Activated naive CD4-positive, alpha-beta T cell (primary cell): ENCODE results near the gene MYH4.

ENCODE experiments used
- DNase-seq, 4 experiments: peaks; one replicate each; lab custom pipeline; 2025; lab: John Stamatoyannopoulos, UW

MYH4 gene

GRCh38 chr17:10421900-10422542 lies 47.3 kb downstream of the MYH4 start, which contains the start of gene MYH8:
MYH8 (minus strand) TSS chr17:10421950; CDS start chr17:10420227, 1,723 bp downstream.
- no peak for DNase-seq

DNA sequence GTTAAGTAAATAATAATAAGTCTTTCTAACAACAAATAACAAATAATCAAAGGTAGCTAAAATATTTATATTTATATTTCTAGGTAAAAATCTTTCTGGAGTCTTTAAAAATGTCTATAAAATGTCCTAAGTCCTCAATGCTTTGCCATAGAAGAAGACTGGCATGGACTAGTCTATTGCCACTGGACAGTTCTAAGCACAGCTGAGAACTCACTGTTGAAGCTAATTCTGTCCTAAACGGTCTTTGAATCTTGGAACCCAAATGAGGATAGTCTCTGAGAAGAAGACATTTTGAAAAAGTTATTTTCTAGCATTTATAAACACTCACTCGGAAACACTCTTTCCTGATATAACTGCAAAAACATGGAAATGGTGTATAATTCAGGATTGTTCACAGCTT lies 48.1 kb downstream of the MYH4 start:
- no peak for DNase-seq

DNA sequence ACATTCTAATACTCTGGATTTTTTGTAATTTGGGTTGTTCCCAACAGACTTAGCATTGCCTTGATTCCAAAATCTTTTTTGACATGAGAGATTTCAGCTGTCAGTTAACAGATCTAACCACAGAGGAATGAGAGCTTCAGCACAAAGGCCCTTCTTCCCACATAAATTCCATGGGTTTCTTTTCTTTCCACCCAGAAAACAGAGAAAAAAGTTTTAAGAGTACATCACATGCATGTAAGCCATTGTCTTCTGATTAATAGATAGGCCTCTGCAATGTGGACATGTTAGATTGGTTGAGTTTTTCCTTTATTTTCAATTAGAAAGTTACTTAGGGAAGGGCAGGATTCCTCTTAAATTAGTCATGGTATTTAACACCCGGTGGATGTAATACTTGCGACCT lies 48.5 kb downstream of the MYH4 start:
- DNase-seq = no peak

GRCh38 chr17:10417431-10417830 lies 51.9 kb downstream of the MYH4 start:
- no peak for DNase-seq

DNA sequence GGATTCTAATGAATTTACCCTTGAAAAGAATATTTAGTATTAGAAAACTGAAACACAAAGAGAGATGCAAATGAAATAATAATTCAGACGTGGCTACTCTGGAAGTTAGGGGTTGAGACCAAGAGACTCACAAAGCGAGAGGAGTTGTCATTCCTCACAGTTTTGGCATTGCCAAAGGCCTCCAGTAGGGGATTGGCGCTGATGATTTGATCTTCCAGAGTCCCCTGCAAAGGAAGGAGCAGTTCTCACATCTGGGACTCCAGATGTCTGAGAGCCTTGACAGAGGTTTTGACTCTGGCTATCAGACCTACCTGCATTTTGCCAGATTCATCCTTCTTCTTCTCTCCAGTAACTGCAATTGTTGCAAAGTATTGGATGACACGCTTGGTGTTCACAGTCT lies 54.2 kb downstream of the MYH4 start:
- DNase-seq = no peak

GRCh38 chr17:10403589-10403988 lies 65.8 kb downstream of the MYH4 start:
- DNase-seq = no peak

GRCh38 chr17:10398352-10398751 lies 71.0 kb downstream of the MYH4 start:
- no peak for DNase-seq

- no peak for DNase-seq
These were observed 72.7 kb downstream of the MYH4 start for GRCh38 chr17:10396524-10397163.

DNA sequence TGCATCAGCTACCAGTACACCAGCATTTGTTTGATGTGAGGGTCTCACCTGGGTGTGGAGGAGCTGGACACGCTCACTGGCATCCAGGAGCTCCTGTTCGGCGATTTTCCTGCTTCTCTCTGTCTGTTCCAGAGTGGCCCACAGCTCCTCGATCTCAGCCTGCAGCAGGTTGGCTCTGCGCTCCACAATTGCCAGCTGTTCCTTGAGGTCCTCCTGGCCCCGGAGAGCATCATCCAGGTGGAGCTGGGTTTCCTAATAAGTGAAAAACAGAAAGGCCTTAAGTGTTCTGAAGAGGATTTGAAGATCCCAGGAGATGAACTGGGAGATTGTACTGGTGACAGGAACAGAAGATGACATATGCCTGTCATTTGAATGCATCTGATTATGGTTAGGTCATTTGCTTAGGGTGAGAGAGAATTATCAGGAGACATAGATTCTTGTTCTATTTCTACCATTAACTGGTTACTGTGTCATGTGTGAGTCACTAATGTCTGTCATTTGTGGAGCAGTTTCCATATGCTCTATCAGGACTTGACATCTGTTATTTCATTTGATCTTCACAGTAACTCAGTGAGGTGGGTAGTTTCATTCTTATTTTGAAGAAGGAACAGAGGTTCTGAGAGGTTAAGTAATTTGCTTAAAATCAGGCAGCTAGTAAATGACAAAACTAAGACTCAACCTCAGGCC lies 75.0 kb downstream of the MYH4 start:
- DNase-seq = no peak
